Colon (tissue), 2 donors: ENCODE results near the gene SMKR1.
"Not testable (repeated sequence)": the region's sequence is repeated elsewhere in the genome, so short reads cannot be mapped to it uniquely, and the experiment has no call there.

Source experiments
- FAIRE-seq: peaks from 2 replicates; lab custom pipeline; 2012; peaks lifted over from hg19 to GRCh38; lab: Jason Lieb, UNC
- donor health status: control.
- donor health status: control.

SMKR1 gene

GRCh38 chr7:129501760-129502707, at the start of gene SMKR1:
Gene SMKR1 (plus strand): TSS chr7:129502531. CDS start chr7:129502825, 294 bp downstream.
- no peak for FAIRE-seq

GRCh38 chr7:129452589-129453231, 49.6 kb upstream of the SMKR1 start:
- no peak for FAIRE-seq

- FAIRE-seq, result no peak
Observed at GRCh38 chr7:129453510-129454248, 48.7 kb upstream of the SMKR1 start.

- no peak for FAIRE-seq
Observed at GRCh38 chr7:129454249-129454551, 48.1 kb upstream of the SMKR1 start.

- FAIRE-seq, result no peak
Observed at GRCh38 chr7:129456421-129456820, 45.9 kb upstream of the SMKR1 start.

GRCh38 chr7:129457101-129457500, 45.2 kb upstream of the SMKR1 start:
- FAIRE-seq, result no peak

GRCh38 chr7:129458171-129458570, 44.2 kb upstream of the SMKR1 start:
- no peak for FAIRE-seq

- FAIRE-seq, result no peak
Observed at GRCh38 chr7:129461809-129462208, 40.5 kb upstream of the SMKR1 start.

GRCh38 chr7:129462420-129462819, 39.9 kb upstream of the SMKR1 start:
- FAIRE-seq, result no peak

GRCh38 chr7:129464194-129464593, 38.1 kb upstream of the SMKR1 start:
- FAIRE-seq, result no peak

- FAIRE-seq, result no peak
Observed at GRCh38 chr7:129465080-129465479, 37.3 kb upstream of the SMKR1 start.

- FAIRE-seq, result no peak
Observed at GRCh38 chr7:129466796-129467195, 35.5 kb upstream of the SMKR1 start.

- FAIRE-seq, result no peak
Observed at GRCh38 chr7:129468087-129468486, 34.2 kb upstream of the SMKR1 start.

- FAIRE-seq, result no peak
Observed at GRCh38 chr7:129468547-129468946, 33.8 kb upstream of the SMKR1 start.

- no peak for FAIRE-seq
Observed at GRCh38 chr7:129469930-129470329, 32.4 kb upstream of the SMKR1 start.

GRCh38 chr7:129470411-129470810, 31.9 kb upstream of the SMKR1 start:
- no peak for FAIRE-seq

- no peak for FAIRE-seq
Observed at GRCh38 chr7:129471402-129471827, 30.9 kb upstream of the SMKR1 start.

GRCh38 chr7:129475931-129476330, 26.4 kb upstream of the SMKR1 start:
- not testable (repeated sequence) for FAIRE-seq

- not testable (repeated sequence) for FAIRE-seq
Observed at GRCh38 chr7:129476398-129476797, 25.9 kb upstream of the SMKR1 start.

GRCh38 chr7:129479831-129480230, 22.5 kb upstream of the SMKR1 start:
- FAIRE-seq, result no peak

- FAIRE-seq, result no peak
Observed at GRCh38 chr7:129480674-129481363, 21.5 kb upstream of the SMKR1 start.

- not testable (repeated sequence) for FAIRE-seq
Observed at GRCh38 chr7:129481376-129481775, 21.0 kb upstream of the SMKR1 start.
